Hematopoietic multipotent progenitor cell treated with erythropoietin and hydrocortisone succinate and interleukin-3 and kit ligand, for 15 days (in vitro differentiated cells): ENCODE data around the gene MMRN1.

ENCODE experiments used
- DNase-seq: peaks from one replicate; pipeline ENCODE4 v3.0.0-alpha.2; 2015; ENCODE audit warnings: low spot score

MMRN1 gene

DNA sequence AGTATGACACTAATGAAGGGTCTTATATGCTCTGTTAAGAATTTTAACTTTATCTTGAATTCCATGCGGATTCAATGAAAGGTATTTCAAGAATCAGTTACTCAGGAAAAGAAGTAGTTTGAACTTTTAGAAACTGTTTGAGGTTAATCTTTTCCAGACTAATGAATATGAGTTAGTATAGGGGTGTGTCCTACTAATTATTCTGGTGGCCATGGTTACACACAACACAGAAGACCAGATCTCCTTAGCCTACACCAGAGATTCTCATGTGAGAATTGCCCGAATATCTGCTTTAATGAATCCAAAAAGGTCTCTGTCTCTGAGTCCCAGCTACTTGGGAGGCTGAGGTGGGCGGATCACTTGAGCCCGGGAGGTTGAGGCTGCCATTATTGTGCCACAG, 100.4 kb downstream of the MMRN1 start:
- no peak for DNase-seq

DNA sequence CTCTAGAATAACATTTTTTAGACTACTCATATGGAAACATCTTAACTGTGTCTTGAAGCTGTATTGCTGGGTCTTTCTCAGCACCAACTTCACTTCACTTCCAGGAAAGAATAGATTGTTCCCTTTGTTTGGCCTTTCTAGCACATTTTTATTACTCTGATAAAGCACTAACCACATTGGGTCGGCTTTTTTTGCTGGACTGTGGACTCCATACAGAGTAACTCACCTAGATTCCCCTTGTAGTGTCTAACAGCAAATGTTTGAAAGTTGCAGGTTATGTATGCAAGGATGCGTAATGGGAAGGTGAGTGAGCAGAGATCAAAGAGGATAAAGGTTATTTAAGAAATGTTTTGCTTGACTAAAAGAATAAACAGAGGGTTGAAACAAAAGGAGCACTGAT, 101.2 kb downstream of the MMRN1 start:
- no peak for DNase-seq

DNA sequence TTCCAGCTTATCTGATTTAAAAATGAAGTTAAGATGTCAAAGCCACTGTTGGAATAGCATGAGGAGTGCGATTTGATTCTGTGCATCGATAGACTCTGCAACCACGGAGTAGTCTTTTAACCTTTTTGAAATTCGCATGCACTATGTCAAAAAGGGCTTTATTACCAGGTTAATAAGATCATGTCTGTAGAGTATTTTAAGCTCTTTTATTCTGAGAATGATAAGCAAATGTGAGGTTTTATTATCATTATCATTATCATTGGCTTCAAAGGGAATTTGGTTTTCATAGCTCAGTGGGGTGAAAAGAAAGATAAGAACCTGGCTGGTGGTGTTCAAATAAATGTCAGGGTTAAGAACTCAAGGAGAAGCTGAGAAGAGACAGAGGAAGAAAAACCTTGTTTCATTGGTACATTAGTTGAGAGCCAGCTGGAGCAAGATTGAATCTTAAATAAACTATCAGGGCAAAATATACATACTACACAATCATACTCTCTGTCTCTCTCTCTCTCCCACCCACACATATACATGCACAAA, 102.6 kb downstream of the MMRN1 start:
- no peak for DNase-seq

DNA sequence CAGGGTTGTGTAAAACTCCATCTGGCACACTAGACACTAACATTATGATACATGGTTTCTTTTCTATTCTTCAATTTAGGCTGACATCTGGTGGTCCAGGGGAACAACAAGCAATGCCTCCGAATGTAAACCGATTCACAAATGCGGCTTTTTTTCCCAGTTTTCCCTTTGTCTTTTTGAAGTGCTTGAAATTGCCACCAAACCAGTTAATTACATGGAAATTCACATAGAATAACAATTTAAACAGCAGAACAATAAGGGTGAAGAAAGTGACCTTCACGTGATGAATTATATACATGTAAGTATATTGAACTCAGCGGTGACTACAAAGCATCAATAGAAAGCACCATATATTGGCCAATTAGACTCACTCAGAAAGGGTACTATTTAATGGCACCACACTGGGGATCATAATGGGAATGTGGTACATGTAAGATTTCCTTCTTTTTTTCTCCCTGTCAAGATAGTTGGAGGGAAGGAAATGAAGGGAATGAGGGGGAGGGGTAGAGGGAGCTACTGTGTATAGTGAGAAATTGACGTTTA, 103.9 kb downstream of the MMRN1 start:
- no peak for DNase-seq

DNA sequence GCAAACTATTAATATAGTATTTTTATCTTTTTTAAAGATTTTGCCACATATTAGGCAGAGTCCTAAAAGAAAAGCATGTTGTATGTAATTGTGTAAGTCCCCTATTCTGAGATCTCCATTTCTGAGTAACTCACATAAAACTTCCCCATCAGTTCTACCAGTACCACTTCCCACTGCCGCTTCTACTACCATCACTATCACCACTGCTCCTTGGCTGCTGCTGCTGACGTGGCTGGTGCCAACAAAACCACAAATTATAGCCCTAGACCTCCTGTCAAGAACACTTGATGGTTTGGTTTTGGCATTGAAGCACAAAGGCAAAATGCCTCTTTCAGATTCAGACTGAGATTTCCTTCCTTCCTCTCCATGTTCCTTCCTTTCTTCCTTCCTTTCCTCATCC, 106.4 kb downstream of the MMRN1 start:
- no peak for DNase-seq

DNA sequence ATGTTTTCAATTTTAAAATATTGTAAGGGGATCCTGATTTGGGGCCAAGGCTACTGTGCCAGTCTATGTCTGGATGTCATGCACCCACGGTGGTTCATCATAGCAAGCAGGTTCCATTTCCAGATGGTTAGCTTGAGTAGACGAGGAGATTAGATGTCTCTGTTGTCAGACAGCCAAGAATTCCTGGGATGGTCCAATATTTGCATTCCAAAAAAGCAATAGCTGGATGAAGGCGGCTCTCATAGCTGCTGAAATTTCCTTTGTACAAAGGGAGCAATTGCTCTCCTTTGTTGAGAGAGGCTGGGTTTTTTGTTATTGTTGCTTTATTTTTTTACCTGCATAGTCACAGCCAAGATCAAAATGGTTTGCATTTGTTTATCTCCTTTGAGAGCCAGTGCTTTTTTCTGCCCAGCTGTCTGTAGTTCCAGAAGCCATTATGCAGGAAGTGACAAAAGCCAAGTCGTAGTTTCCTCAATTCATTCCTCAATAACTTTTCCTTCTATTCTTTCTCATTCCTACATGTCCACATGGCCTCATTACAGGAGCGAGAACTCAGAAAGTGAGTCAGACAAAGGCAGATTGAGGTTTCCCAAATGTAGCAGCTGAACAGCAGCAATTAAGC, 107.9 kb downstream of the MMRN1 start:
- DNase-seq, result no peak
